SK-N-SH (cell line): Measurements from ENCODE around the gene BCAS3. TPM values are rescaled to one million over a fixed set of nuclear protein-coding genes. Genes with fewer than 3 reads are reported as not detected.

Experiments used
- CTCF ChIA-PET: fragments of 300-600, 350-600 bp; formaldehyde crosslinking; extraction: SDS; loops from one replicate; lab custom pipeline; 2021; lab: Yijun Ruan, JAX
- POLR2A ChIA-PET: fragments of 350-600 bp; sonication (Branson Sonifier 250); formaldehyde crosslinking; extraction: SDS; loops from one replicate; lab custom pipeline; 2020; ENCODE audit warnings: antibody characterized with exemption, inconsistent platforms; lab: Yijun Ruan, JAX
- DNase-seq: peaks from one replicate; pipeline ENCODE4 v3.0.0; 2012
- H2AFZ ChIP-seq: fragments of 200-600 bp; sonication (generic); 2 replicates; pipeline ENCODE4 v1.8.1; 2016; ENCODE audit warnings: antibody characterized with exemption, mild to moderate bottlenecking, low read depth
- H3F3A ChIP-seq: fragments of 200-600 bp; sonication (generic); replicated peaks from 2 replicates; pipeline ENCODE3; 2016; ENCODE audit warnings: antibody characterized with exemption, mild to moderate bottlenecking; ENCODE audit not compliant: insufficient read depth
- H3K27ac ChIP-seq, 2 experiments: fragments of 200-500 bp in 1 of 2; fragments of 200-600 bp in 1 of 2; sonication (Bioruptor generic) in 1 of 2; sonication (generic), shearing (Covaris generic) in 1 of 2; 2 replicates each; pipeline versions ENCODE4 v1.5.1 to v1.6.1; 2014 to 2016; ENCODE audit warnings: low read depth in 2 of 2, inconsistent platforms in 1 of 2, low read length in 1 of 2, mild to moderate bottlenecking in 1 of 2, mixed read lengths in 1 of 2
- H3K27me3 ChIP-seq: fragments of 200-600 bp; sonication (generic), shearing (Covaris generic); 2 replicates; pipeline ENCODE4 v1.6.1; 2016; ENCODE audit warnings: mixed run types; ENCODE audit not compliant: insufficient read depth
- H3K36me3 ChIP-seq, 2 experiments: fragments of 200-500 bp in 1 of 2; fragments of 200-600 bp in 1 of 2; sonication (Bioruptor generic) in 1 of 2; sonication (generic) in 1 of 2; replicated peaks in 1 of 2; 2 replicates each; pipeline versions ENCODE3 to v1.5.1; 2014 to 2016; ENCODE audit warnings: low read length in 1 of 2, mild to moderate bottlenecking in 1 of 2; ENCODE audit not compliant: insufficient read depth in 2 of 2, control insufficient read depth in 1 of 2
- H3K4me1 ChIP-seq, 2 experiments: fragments of 200-500 bp in 1 of 2; fragments of 200-600 bp in 1 of 2; sonication (Bioruptor generic) in 1 of 2; sonication (generic), shearing (Covaris generic) in 1 of 2; 2 replicates each; pipeline versions ENCODE4 v1.5.1 to v1.6.1; 2014 to 2016; ENCODE audit warnings: low read depth in 1 of 2, low read length in 1 of 2, mixed run types in 1 of 2; ENCODE audit not compliant: insufficient read depth in 2 of 2, control insufficient read depth in 1 of 2
- H3K4me2 ChIP-seq: fragments of 200-600 bp; sonication (generic), shearing (Covaris generic); 2 replicates; pipeline ENCODE4 v1.6.1; 2017; ENCODE audit warnings: mixed run types
- H3K4me3 ChIP-seq, 2 experiments: fragments of 200-500 bp in 1 of 2; fragments of 200-600 bp in 1 of 2; sonication (Bioruptor generic) in 1 of 2; sonication (generic), shearing (Covaris generic) in 1 of 2; 2 replicates each; pipeline versions ENCODE4 v1.5.1 to v1.8.1; 2014 to 2016; ENCODE audit warnings: low read depth in 2 of 2, inconsistent platforms in 1 of 2, low read length in 1 of 2, mild to moderate bottlenecking in 1 of 2, mixed read lengths in 1 of 2, moderate library complexity in 1 of 2
- H3K79me2 ChIP-seq: fragments of 200-600 bp; sonication (generic); 2 replicates; pipeline ENCODE4 v1.8.1; 2017; ENCODE audit warnings: mild to moderate bottlenecking; ENCODE audit not compliant: insufficient read depth
- H3K9ac ChIP-seq: fragments of 200-600 bp; sonication (generic); 2 replicates; pipeline ENCODE4 v1.6.1; 2017; ENCODE audit warnings: mixed run types
- H3K9me2 ChIP-seq: fragments of 200-600 bp; sonication (generic); 2 replicates; pipeline ENCODE4 v1.6.1; 2017; ENCODE audit warnings: mixed run types
- H3K9me3 ChIP-seq: fragments of 200-600 bp; sonication (generic); 2 replicates; pipeline ENCODE4 v1.6.1; 2017; ENCODE audit warnings: mixed run types, mild to moderate bottlenecking, moderate library complexity
- H4K20me1 ChIP-seq: fragments of 200-600 bp; sonication (generic); 2 replicates; pipeline ENCODE4 v1.6.1; 2017; ENCODE audit warnings: mild to moderate bottlenecking, mixed run types; ENCODE audit not compliant: insufficient read depth
- CHD2 ChIP-seq: fragments of 150-350 bp; IDR thresholded peaks from 2 replicates; pipeline ENCODE4 v1.6.1; 2018; ENCODE audit warnings: low read length; ENCODE audit not compliant: partially characterized antibody
- GABPA ChIP-seq: IDR thresholded peaks from 2 replicates; pipeline ENCODE4 v1.4.0; 2012; ENCODE audit warnings: low read depth, mild to moderate bottlenecking
- MEF2A ChIP-seq: IDR thresholded peaks from 2 replicates; pipeline ENCODE4 v1.4.0; 2012; ENCODE audit warnings: low read depth, borderline replicate concordance
- MXI1 ChIP-seq: IDR thresholded peaks from 2 replicates; pipeline ENCODE4 v1.6.1; 2012; ENCODE audit warnings: mild to moderate bottlenecking, low read depth, low read length, improper control_type of control experiment
- POLR2AphosphoS5 ChIP-seq: IDR thresholded peaks from 2 replicates; pipeline ENCODE4 v1.6.1; 2012; ENCODE audit warnings: low read depth, low read length
- RAD21 ChIP-seq: IDR thresholded peaks from 2 replicates; pipeline ENCODE4 v1.6.1; 2012; ENCODE audit warnings: mild to moderate bottlenecking, low read length
- SIN3A ChIP-seq: IDR thresholded peaks from 2 replicates; pipeline ENCODE4 v1.6.1; 2012; ENCODE audit warnings: low read depth, mild to moderate bottlenecking, low read length, moderate library complexity, borderline replicate concordance
- TEAD4 ChIP-seq: IDR thresholded peaks from 2 replicates; pipeline ENCODE4 v1.4.0; 2012; ENCODE audit warnings: mild to moderate bottlenecking, borderline replicate concordance; ENCODE audit not compliant: insufficient read depth
- YY1 ChIP-seq: IDR thresholded peaks from 2 replicates; pipeline ENCODE4 v1.4.0; 2012; ENCODE audit warnings: low read depth, mild to moderate bottlenecking
- WGBS: methylation state at CpG from one replicate; pipeline ENCODE4 v1.1.6; 2017; ENCODE audit warnings: low lambda C conversion rate; 5-methylcytosine and 5-hydroxymethylcytosine counted together
- polyA plus RNA-seq, 3 experiments: library from polyadenylated mRNA; depleted of rRNA; stranded (reverse); fragments of >200 nt; gene quantifications; 2 replicates each; pipeline ENCODE4 v1.2.3, GENCODE V29; 2012
- TF ChIP-seq, protein P1 (sequence below): IDR thresholded peaks from 2 replicates; pipeline ENCODE4; 2012
- TF ChIP-seq, protein P2 (sequence below): fragments of 150-350 bp; IDR thresholded peaks from 2 replicates; pipeline ENCODE4 v1.6.1; 2017; ENCODE audit warnings: antibody characterized with exemption, low read length, low read depth, borderline replicate concordance

BCAS3 gene
- polyA plus RNA-seq, 1 of the 3 experiments (the other 2 are of a cell fraction) = 5.9 TPM

DNA sequence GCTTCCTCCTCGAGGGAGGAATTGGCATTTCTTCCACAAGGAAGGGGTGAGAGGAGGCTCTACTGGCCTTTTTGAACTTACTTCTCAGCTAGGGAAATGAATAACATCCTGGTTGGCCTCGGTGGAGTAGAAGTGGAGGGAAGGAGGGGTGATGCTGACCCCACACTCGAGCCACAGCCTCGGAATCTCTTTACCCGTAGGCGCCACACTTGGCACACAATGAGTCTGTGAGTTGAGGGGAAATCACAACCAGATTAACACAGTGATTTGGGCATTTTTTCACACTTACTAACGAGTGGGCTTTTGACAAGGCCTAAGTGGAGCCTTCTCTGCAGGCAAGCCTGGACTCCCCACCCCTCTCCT lies 674.7 kb downstream of the BCAS3 start (continued):
- TF ChIP-seq, protein P1, sequence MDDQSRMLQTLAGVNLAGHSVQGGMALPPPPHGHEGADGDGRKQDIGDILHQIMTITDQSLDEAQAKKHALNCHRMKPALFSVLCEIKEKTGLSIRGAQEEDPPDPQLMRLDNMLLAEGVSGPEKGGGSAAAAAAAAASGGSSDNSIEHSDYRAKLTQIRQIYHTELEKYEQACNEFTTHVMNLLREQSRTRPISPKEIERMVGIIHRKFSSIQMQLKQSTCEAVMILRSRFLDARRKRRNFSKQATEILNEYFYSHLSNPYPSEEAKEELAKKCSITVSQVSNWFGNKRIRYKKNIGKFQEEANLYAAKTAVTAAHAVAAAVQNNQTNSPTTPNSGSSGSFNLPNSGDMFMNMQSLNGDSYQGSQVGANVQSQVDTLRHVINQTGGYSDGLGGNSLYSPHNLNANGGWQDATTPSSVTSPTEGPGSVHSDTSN = no peak
- TF ChIP-seq POLR2AphosphoS5 (no peak), MEF2A (no peak), GABPA (no peak), CHD2 (no peak)
- TF ChIP-seq, all 33 proteins: peak for 0

DNA sequence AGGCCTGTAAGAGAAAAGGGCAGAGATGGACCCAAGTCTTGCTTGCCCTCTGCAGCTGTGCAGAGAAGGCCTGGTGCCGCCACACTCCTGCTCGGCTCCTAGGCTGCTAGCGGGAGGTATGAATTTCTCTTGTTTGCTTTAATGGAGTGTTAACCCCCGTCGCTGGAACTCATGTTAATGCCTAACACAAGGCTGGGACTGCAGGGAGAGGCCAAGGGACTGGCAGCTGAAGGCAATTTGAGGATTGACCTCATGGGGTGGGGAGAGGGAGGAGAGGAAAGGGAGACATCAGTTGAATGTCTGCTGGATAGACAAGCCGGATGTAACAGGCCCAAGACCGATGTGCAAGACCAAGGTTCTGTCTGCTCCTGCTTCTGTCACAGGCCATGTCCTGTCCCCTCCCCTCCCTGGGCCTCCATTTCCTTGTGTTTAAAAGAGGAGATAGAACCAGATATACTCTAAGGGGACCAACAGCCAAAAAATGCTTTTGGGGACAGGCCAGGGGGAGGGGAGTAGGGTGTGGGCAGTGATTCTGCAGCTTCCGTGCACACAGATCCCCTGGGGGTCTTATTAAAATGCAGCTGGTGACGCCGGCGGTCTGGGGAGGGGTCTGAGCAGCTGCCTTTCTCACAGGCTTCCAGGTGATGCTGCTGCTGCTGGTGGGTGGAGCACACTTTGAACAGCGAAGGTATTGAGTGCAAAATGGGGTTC lies 675.3 kb downstream of the BCAS3 start:
- no peaks in the 10 kb centered on the region for H3K9me3 ChIP-seq
- POLR2A ChIA-PET = no interaction called here
- WGBS = 98% methylated on average over 12 of the region's 12 CpGs
- H2AFZ ChIP-seq = no peak overlapping the region
- H3K27me3 ChIP-seq = no peaks in the 10 kb centered on the region
- H3K27ac ChIP-seq = no peak overlapping the region
- H3K4me2 ChIP-seq = no peak overlapping the region
- no peaks in the 10 kb centered on the region for H3K36me3 ChIP-seq
- no peak overlapping the region for H3K4me3 ChIP-seq
- H3K9ac ChIP-seq = no peak overlapping the region
- no peak for TF ChIP-seq MXI1
- no peak for TF ChIP-seq YY1
- TF ChIP-seq SIN3A = no peak
- no peaks in the 10 kb centered on the region for H3K79me2 ChIP-seq
- DNase-seq = no peak
- peaks cover 9 to 17% of the 10 kb centered on the region in 2 experiments; a peak in 1 of 4 replicates for H3K4me1 ChIP-seq
- no peaks in the 10 kb centered on the region for H3K9me2 ChIP-seq
- CTCF ChIA-PET = interaction anchor here (0.7 to 1.2 kb wide), 3 partner anchors 19 to 352 kb away, joined by 3 read pairs; no protein-coding TSS in a partner anchor
- H4K20me1 ChIP-seq = no peaks in the 10 kb centered on the region
- peaks cover 8% of the 10 kb centered on the region for H3F3A ChIP-seq

DNA sequence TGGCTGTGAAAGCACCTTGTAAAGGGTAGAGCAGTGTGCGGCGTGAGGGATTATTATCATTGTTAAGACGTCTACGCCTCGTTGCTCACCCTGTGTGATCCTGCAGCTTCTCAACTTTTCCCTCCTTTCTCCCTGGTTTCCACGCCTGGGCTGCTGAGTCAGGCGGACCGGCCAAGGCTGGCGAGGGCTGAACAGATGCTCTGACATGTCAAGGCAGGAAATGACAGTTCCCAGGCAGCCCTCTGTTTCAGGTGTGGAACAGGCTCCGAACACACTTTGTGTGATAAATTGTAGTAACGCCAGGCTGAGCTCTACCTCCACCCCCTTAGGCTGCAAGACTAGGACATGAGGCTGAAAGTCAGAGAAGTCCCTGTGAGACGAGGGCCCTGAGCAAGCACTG lies 676.0 kb downstream of the BCAS3 start:
- Histone ChIP-seq H3K9me3 (no peaks in the 10 kb centered on the region), H3K36me3 (no peaks in the 10 kb centered on the region), H3K4me2 (no peak overlapping the region), H3K9me2 (no peaks in the 10 kb centered on the region), H4K20me1 (no peaks in the 10 kb centered on the region), H3K27me3 (no peaks in the 10 kb centered on the region), H3K79me2 (no peaks in the 10 kb centered on the region), H3F3A (peaks cover 8% of the 10 kb centered on the region), H3K4me3 (no peak overlapping the region), H3K27ac (no peak overlapping the region), H3K4me1 (peaks cover 9 to 17% of the 10 kb centered on the region in 2 experiments; a peak in 1 of 4 replicates), H2AFZ (no peak overlapping the region), H3K9ac (no peak overlapping the region)
- DNase-seq = no peak
- WGBS = 93% methylated on average over 12 of the region's 12 CpGs
- CTCF ChIA-PET = interaction anchor here (1.2 kb wide), 2 partner anchors 18 to 59 kb away, joined by 3 read pairs; no protein-coding TSS in a partner anchor
- no peak for TF ChIP-seq TEAD4
- no peak for TF ChIP-seq RAD21
- TF ChIP-seq, protein P2, sequence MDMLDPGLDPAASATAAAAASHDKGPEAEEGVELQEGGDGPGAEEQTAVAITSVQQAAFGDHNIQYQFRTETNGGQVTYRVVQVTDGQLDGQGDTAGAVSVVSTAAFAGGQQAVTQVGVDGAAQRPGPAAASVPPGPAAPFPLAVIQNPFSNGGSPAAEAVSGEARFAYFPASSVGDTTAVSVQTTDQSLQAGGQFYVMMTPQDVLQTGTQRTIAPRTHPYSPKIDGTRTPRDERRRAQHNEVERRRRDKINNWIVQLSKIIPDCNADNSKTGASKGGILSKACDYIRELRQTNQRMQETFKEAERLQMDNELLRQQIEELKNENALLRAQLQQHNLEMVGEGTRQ = peak; percentile 16; the same call in 1 of the 2 replicates
- POLR2A ChIA-PET = no interaction called here
